Tibial nerve (tissue), 4 donors: ENCODE data around the gene ATP2B3. TPM values are rescaled to one million over a fixed set of nuclear protein-coding genes. Genes with fewer than 3 reads are reported as not detected.

Experiments
- DNase-seq, 2 donors: peaks; one replicate each; pipeline ENCODE4 v3.0.0-alpha.2; 2019; ENCODE audit warnings: low spot score in 2 of 2
- H3K27ac ChIP-seq, 4 donors: fragments of 200-600 bp; sonication (generic) in 3 of 4; one replicate each; pipeline ENCODE4 v1.5.1; 2017 to 2019; ENCODE audit warnings: mild to moderate bottlenecking in 1 of 4
- H3K27me3 ChIP-seq, 2 donors: fragments of 200-600 bp; sonication (generic) in 1 of 2; one replicate each; pipeline versions ENCODE4 v1.5.1 to v1.6.0; 2017 to 2019
- H3K36me3 ChIP-seq, 3 donors: fragments of 200-600 bp; sonication (generic); one replicate each; pipeline ENCODE4 v1.5.1; 2018 to 2019
- H3K4me1 ChIP-seq, 4 donors: fragments of 200-600 bp; sonication (generic) in 3 of 4; one replicate each; pipeline ENCODE4 v1.5.1; 2017 to 2019
- H3K4me3 ChIP-seq, 4 donors: fragments of 200-600 bp; sonication (generic) in 3 of 4; one replicate each; pipeline ENCODE4 v1.5.1; 2017 to 2019; ENCODE audit warnings: mild to moderate bottlenecking in 1 of 4, moderate library complexity in 1 of 4
- H3K9me3 ChIP-seq, 4 donors: fragments of 200-600 bp; sonication (generic) in 3 of 4; one replicate each; pipeline ENCODE4 v1.5.1; 2017 to 2019
- EP300 ChIP-seq, 2 donors: sonication (generic); formaldehyde crosslinking; IDR thresholded peaks; one replicate each; pipeline ENCODE4 v1.6.1; 2017; ENCODE audit warnings: antibody characterized with exemption in 2 of 2, mild to moderate bottlenecking in 1 of 2
- POLR2A ChIP-seq, 2 donors: fragments of 450-650 bp; IDR thresholded peaks; one replicate each; pipeline ENCODE4 v1.6.1; 2017; ENCODE audit warnings: antibody characterized with exemption in 2 of 2, mild to moderate bottlenecking in 2 of 2, moderate library complexity in 2 of 2
- WGBS, 2 donors: methylation state at CpG; one replicate each; pipeline ENCODE4 v1.1.5; 2018; 5-methylcytosine and 5-hydroxymethylcytosine counted together
- total RNA-seq, 4 donors: library from RNA; depleted of rRNA; stranded (reverse); fragments of >200 nt; gene quantifications; one replicate each; pipeline ENCODE4 v1.1.0, GENCODE V29; 2016
- TF ChIP-seq, protein P1 (sequence below), 5 experiments: fragments of 200-600 bp in 3 of 5; fragments of 450-650 bp in 2 of 5; sonication (generic) in 3 of 5; IDR thresholded peaks; one replicate each; pipeline ENCODE4 v1.5.1; 2016 to 2019; ENCODE audit warnings: antibody characterized with exemption in 5 of 5, mild to moderate bottlenecking in 3 of 5, moderate library complexity in 2 of 5

The ATP2B3 gene
- total RNA-seq: not detected

DNA sequence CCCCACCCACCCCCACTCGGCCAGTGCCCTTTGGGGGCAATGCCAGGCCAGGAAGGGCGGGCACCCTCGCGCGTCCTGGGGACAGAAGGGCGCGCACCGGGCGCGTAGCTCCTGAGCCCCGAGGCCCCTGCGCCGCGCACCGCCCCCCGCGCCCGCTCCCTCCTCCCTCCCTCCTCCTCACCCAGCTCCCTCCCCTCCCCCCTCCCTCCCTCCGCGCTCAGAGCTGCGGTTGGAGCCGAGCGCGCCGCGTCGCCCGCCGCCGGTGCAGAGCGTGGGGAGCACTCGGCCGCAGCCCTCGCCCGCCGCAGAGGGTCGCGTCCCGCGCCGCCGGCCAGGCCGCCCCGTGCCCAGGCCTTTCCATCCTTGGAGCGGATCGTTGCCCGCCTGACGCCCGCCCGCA lies at the start of gene ATP2B3:
Gene ATP2B3 (plus strand): TSS at position 220 of the 400 bp plus-strand sequence. CDS start 18,606 bp downstream, outside the sequence.
- DNase-seq: no peak
- Histone ChIP-seq H3K4me1 (peaks cover 0 to 5% (median 0%) of the 10 kb centered on the region in 4 donors), H3K27ac (no peak within 1 kb of the TSS), H3K27me3 (peaks cover 0 to 66% of the 10 kb centered on the region in 2 donors), H3K36me3 (no peaks in the 10 kb centered on the region), H3K4me3 (no peak within 1 kb of the TSS), H3K9me3 (no peaks in the 10 kb centered on the region)
- no peak for TF ChIP-seq EP300 (IDR thresholded peaks at IDR 0.05)
- TF ChIP-seq, protein P1, sequence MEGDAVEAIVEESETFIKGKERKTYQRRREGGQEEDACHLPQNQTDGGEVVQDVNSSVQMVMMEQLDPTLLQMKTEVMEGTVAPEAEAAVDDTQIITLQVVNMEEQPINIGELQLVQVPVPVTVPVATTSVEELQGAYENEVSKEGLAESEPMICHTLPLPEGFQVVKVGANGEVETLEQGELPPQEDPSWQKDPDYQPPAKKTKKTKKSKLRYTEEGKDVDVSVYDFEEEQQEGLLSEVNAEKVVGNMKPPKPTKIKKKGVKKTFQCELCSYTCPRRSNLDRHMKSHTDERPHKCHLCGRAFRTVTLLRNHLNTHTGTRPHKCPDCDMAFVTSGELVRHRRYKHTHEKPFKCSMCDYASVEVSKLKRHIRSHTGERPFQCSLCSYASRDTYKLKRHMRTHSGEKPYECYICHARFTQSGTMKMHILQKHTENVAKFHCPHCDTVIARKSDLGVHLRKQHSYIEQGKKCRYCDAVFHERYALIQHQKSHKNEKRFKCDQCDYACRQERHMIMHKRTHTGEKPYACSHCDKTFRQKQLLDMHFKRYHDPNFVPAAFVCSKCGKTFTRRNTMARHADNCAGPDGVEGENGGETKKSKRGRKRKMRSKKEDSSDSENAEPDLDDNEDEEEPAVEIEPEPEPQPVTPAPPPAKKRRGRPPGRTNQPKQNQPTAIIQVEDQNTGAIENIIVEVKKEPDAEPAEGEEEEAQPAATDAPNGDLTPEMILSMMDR (IDR thresholded peaks at IDR 0.05): no peak
- no peak for TF ChIP-seq POLR2A (IDR thresholded peaks at IDR 0.05)
- 40% methylated on average over 23 of the region's 50 CpGs; no CpG with 5 or more reads in 1 of the 2 donors for WGBS, 2 donors

DNA sequence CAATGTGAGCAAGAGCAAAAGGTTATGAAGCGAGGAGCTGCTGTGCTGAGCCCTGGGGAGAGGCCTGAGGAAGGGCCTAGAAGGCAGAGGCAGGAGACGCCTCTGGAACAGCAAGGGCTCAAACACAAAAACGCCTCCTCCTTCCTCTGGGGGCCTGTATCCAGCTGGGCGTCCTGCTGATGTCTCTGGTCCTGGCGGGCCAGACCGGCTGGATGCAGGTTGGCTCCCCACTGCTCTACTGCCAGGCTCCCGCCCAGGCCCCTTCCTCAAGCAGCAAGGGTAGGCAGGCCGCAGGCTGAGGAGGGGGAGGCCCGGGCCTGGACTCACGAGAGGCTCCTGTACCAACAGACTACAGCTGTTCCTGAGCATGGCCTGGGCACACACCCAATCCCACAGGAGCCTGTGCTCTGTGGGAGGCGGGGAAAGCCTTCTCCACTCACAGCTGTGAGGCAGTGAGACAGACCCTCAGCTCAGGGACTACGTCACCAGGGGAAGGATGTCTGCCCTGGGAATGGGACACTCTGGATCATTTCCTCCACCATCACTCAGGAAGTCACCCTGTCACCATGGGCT lies 49.3 kb upstream of the ATP2B3 start:
- H3K4me3 ChIP-seq: no peak overlapping the region
- 91 to 94% methylated on average over 6 to 11 of the region's 12 CpGs for WGBS, 2 donors
- H3K36me3 ChIP-seq: peaks cover 0 to 17% (median 0%) of the 10 kb centered on the region in 3 donors
- H3K27me3 ChIP-seq: no peaks in the 10 kb centered on the region
- no peak for DNase-seq
- H3K4me1 ChIP-seq: peaks cover 0 to 26% (median 5%) of the 10 kb centered on the region in 4 donors
- TF ChIP-seq POLR2A (IDR thresholded peaks at IDR 0.05): no peak
- TF ChIP-seq, protein P1 (IDR thresholded peaks at IDR 0.05): no peak
- TF ChIP-seq EP300 (IDR thresholded peaks at IDR 0.05): no peak
- no peak overlapping the region for H3K27ac ChIP-seq
- no peaks in the 10 kb centered on the region for H3K9me3 ChIP-seq

DNA sequence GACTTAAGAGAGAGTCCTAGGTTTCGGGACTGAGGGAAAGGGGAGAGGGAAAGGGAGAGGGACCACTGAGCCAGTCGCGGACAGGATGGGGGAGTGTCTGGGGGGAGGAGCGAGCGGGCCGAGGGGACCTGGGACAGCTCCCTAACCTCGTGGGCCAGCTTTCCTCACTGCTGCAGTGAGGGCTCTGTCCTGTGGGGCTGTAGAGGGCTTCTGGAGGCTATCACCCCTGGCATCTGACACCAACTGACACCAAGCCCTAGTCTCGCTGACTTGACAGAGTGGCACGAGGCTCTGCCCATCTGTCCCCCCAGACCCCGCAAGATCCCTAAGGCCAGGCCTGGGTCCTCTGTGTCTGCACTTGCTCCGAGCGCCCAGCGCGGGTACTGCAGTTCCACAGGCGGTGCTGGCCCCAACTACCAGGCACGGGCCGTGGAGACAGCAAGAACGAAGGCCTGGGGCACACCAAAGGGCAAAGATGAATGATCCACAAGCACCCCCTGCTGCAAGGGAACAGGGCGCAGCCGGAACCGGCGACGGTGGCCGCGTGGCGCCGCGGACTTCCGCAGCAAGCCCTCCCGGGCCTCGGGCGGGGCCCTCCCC lies 47.5 kb upstream of the ATP2B3 start:
- H3K9me3 ChIP-seq: no peaks in the 10 kb centered on the region
- H3K4me1 ChIP-seq: peaks cover 0 to 33% (median 5%) of the 10 kb centered on the region in 4 donors
- 3 to 21% methylated on average over 4 to 21 of the region's 32 CpGs for WGBS, 2 donors
- peak overlapping the region; percentile 28 to 74 (median 51) for H3K4me3 ChIP-seq
- no peak for DNase-seq
- no peak for TF ChIP-seq POLR2A (IDR thresholded peaks at IDR 0.05)
- TF ChIP-seq, protein P1 (IDR thresholded peaks at IDR 0.05): peak in 2 of 5 experiments; percentile 22 to 29
- H3K36me3 ChIP-seq: peaks cover 0 to 10% (median 0%) of the 10 kb centered on the region in 3 donors
- peak overlapping the region; percentile 15 to 79 (median 52) for H3K27ac ChIP-seq
- H3K27me3 ChIP-seq: no peaks in the 10 kb centered on the region

DNA sequence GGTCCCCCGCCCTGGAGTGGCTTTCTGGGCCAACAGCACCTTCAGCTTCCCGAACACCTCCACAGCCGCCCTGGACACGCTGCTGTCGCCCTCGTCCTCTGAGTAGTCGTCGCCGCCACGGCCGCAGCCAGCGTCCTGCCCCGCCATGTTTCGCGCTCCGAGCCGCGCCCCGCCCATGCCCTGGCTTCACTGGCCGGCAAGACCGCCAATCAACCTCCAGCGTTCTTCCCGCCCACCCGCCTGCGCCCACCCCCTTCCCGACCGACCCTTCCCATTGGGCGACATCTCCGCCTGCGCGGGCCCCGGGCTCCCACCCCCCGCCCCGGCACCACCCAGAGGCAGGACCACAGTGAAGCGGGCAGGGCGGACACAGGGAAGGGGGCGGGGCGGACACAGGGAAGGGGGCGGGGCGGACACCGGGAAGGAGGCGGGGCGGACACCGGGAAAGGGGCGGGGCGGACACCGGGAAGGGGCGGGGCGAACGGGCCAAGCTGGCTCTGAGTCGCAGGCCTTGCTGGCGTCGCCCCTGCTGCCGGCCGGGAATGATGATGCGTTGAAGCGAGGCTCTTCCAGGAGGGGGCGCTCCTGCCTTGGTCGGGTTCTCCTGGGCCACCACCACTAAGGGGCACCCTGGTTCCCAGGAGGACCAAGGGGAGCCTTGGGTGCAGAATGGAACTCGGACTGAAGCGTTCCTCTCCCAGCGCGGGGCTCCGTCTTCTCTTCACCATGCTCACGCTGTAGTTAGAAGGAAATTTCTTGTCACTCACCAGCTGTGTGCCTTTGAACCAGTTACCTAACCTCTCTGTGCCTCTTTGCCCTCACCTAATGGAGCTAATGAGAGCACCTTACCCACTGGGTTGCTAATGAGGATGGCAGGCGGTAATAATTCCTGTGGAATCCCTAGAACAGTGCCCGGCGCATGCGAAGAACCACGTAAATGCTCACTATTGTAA lies 46.8 kb upstream of the ATP2B3 start, which contains the start of gene HAUS7:
Gene HAUS7 (minus strand): TSS at position 166 of the 953 bp plus-strand sequence. CDS start 19 bp downstream, at position 147.
- H3K27ac ChIP-seq: peak within 1 kb of the TSS; percentile 15 to 79 (median 54)
- H3K4me3 ChIP-seq: peak within 1 kb of the TSS; percentile 28 to 74 (median 51)
- DNase-seq: peak; percentile 72 to 82
- TF ChIP-seq, protein P1 (IDR thresholded peaks at IDR 0.05): peak; percentile 56 to 82 (median 72)
- TF ChIP-seq POLR2A (IDR thresholded peaks at IDR 0.05): no peak
- H3K9me3 ChIP-seq: no peaks in the 10 kb centered on the region
- H3K4me1 ChIP-seq: peaks cover 0 to 41% (median 5%) of the 10 kb centered on the region in 4 donors
- WGBS, 2 donors: 17 to 41% methylated on average over 25 to 54 of the region's 70 CpGs
- no peaks in the 10 kb centered on the region for H3K27me3 ChIP-seq
- peaks cover 0 to 6% (median 0%) of the 10 kb centered on the region in 3 donors for H3K36me3 ChIP-seq
